Measurements from ENCODE around the gene ARHGAP10.

The ARHGAP10 gene

DNA sequence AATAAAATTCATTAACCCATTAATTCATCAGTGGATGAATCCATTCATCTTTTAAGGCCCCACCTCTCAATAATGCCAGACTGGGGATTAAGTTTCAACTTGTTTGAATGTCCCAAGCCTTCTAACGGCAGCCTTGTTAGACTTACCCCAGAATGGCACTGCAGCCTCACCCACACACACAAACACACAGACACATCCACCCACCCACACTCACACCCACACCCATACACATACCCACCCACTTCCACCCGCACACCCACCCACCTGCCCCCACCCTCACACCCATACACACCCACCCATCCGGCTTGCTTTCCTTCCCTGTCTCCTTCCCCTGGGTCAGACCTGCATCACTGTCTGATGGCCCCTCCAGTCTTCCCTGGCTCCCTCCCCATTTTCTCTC, 102.6 kb downstream of the ARHGAP10 start:
- Histone ChIP-seq H4K20me1 (ENCODE audit: insufficient read depth, low read length) (no peaks in the 10 kb centered on the region), H3K4me2 (ENCODE audit: insufficient read depth, low read length) (no peak overlapping the region), H3K9ac (ENCODE audit: low read depth, low read length) (no peak overlapping the region), H3K27ac (ENCODE audit: low read length) (no peak overlapping the region), H3K27me3 (ENCODE audit: insufficient read depth, low read length, poor library complexity) (no peaks in the 10 kb centered on the region), H3K79me2 (ENCODE audit: insufficient read depth, low read length) (no peaks in the 10 kb centered on the region), H2AFZ (ENCODE audit: low read depth, low read length) (no peak overlapping the region), H3K36me3 (ENCODE audit: insufficient read depth, low read length) (no peaks in the 10 kb centered on the region), H3K9me3 (ENCODE audit: insufficient read depth, low read length, severe bottlenecking) (no peaks in the 10 kb centered on the region), H3K4me3 (ENCODE audit: low read depth in 1 of 2, low read length in 2 of 2) (no peak overlapping the region), H3K4me1 (ENCODE audit: insufficient read depth, low read length) (no peaks in the 10 kb centered on the region)
- DNase-seq: no peak
- no peak for TF ChIP-seq EZH2 (IDR thresholded peaks at IDR 0.05; ENCODE audit: borderline replicate concordance, low read depth, low read length, severe bottlenecking)
- TF ChIP-seq, protein P1, sequence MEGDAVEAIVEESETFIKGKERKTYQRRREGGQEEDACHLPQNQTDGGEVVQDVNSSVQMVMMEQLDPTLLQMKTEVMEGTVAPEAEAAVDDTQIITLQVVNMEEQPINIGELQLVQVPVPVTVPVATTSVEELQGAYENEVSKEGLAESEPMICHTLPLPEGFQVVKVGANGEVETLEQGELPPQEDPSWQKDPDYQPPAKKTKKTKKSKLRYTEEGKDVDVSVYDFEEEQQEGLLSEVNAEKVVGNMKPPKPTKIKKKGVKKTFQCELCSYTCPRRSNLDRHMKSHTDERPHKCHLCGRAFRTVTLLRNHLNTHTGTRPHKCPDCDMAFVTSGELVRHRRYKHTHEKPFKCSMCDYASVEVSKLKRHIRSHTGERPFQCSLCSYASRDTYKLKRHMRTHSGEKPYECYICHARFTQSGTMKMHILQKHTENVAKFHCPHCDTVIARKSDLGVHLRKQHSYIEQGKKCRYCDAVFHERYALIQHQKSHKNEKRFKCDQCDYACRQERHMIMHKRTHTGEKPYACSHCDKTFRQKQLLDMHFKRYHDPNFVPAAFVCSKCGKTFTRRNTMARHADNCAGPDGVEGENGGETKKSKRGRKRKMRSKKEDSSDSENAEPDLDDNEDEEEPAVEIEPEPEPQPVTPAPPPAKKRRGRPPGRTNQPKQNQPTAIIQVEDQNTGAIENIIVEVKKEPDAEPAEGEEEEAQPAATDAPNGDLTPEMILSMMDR (IDR thresholded peaks at IDR 0.05; ENCODE audit: borderline replicate concordance, extremely low read depth, low read length, poor library complexity, severe bottlenecking): no peak
- no peak for ATAC-seq (ENCODE audit: insufficient read depth, low read depth)

DNA sequence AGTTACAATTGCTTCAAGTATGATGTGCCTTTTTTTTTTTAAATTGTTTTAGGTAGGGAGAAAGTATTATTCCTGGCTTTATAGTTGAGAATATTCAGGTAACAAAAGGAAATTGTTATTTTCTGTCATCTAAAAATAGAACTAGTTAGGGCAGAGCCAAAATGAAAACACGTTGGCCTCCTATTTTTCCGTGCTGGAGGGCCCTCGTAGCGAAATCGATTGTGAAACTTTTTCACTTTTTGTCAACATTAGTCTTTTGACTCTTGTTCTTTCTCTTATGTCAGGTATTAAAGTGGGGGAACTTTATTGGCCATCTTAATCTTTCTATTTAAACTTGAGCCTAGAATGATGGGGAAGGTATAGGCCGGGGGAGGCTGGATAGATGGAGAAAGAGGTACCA, 104.9 kb downstream of the ARHGAP10 start:
- Histone ChIP-seq H4K20me1 (ENCODE audit: insufficient read depth, low read length) (no peaks in the 10 kb centered on the region), H3K9me3 (ENCODE audit: insufficient read depth, low read length, severe bottlenecking) (no peaks in the 10 kb centered on the region), H2AFZ (ENCODE audit: low read depth, low read length) (no peak overlapping the region), H3K27me3 (ENCODE audit: insufficient read depth, low read length, poor library complexity) (no peaks in the 10 kb centered on the region), H3K4me3 (ENCODE audit: low read depth in 1 of 2, low read length in 2 of 2) (no peak overlapping the region), H3K27ac (ENCODE audit: low read length) (no peak overlapping the region), H3K9ac (ENCODE audit: low read depth, low read length) (no peak overlapping the region), H3K36me3 (ENCODE audit: insufficient read depth, low read length) (no peaks in the 10 kb centered on the region), H3K79me2 (ENCODE audit: insufficient read depth, low read length) (no peaks in the 10 kb centered on the region), H3K4me2 (ENCODE audit: insufficient read depth, low read length) (no peak overlapping the region), H3K4me1 (ENCODE audit: insufficient read depth, low read length) (no peaks in the 10 kb centered on the region)
- ATAC-seq (ENCODE audit: insufficient read depth, low read depth) (no peak), DNase-seq (no peak)
- TF ChIP-seq, protein P1 (IDR thresholded peaks at IDR 0.05; ENCODE audit: borderline replicate concordance, extremely low read depth, low read length, poor library complexity, severe bottlenecking): no peak
- no peak for TF ChIP-seq EZH2 (IDR thresholded peaks at IDR 0.05; ENCODE audit: borderline replicate concordance, low read depth, low read length, severe bottlenecking)

DNA sequence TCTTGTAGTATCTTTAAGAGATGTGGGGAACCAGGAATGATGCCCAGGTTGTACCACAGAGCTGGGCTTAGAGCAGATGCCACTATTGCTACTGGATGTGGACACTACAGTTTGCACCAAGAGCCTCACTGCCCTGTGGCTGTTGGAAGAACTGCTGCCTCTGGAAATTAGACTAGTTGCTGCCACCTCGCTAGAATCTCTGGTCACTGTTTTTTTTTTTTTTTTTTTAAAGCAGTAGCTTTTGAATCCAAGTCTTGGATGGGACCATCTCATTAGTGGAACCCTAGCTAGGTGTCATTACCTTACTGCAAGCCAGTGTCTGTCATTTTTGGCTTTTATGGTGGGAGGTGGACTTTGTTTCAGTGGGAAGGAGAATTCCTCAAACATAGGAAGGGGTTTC, 105.5 kb downstream of the ARHGAP10 start:
- no peaks in the 10 kb centered on the region for H3K4me1 ChIP-seq (ENCODE audit: insufficient read depth, low read length)
- no peaks in the 10 kb centered on the region for H3K36me3 ChIP-seq (ENCODE audit: insufficient read depth, low read length)
- H3K4me3 ChIP-seq (ENCODE audit: low read depth in 1 of 2, low read length in 2 of 2): no peak overlapping the region
- no peaks in the 10 kb centered on the region for H3K27me3 ChIP-seq (ENCODE audit: insufficient read depth, low read length, poor library complexity)
- no peaks in the 10 kb centered on the region for H3K9me3 ChIP-seq (ENCODE audit: insufficient read depth, low read length, severe bottlenecking)
- H3K4me2 ChIP-seq (ENCODE audit: insufficient read depth, low read length): no peak overlapping the region
- H3K9ac ChIP-seq (ENCODE audit: low read depth, low read length): no peak overlapping the region
- DNase-seq: no peak
- ATAC-seq (ENCODE audit: insufficient read depth, low read depth): no peak
- no peak overlapping the region for H3K27ac ChIP-seq (ENCODE audit: low read length)
- no peak for TF ChIP-seq EZH2 (IDR thresholded peaks at IDR 0.05; ENCODE audit: borderline replicate concordance, low read depth, low read length, severe bottlenecking)
- TF ChIP-seq, protein P1 (IDR thresholded peaks at IDR 0.05; ENCODE audit: borderline replicate concordance, extremely low read depth, low read length, poor library complexity, severe bottlenecking): no peak
- no peaks in the 10 kb centered on the region for H3K79me2 ChIP-seq (ENCODE audit: insufficient read depth, low read length)
- no peaks in the 10 kb centered on the region for H4K20me1 ChIP-seq (ENCODE audit: insufficient read depth, low read length)
- H2AFZ ChIP-seq (ENCODE audit: low read depth, low read length): no peak overlapping the region

DNA sequence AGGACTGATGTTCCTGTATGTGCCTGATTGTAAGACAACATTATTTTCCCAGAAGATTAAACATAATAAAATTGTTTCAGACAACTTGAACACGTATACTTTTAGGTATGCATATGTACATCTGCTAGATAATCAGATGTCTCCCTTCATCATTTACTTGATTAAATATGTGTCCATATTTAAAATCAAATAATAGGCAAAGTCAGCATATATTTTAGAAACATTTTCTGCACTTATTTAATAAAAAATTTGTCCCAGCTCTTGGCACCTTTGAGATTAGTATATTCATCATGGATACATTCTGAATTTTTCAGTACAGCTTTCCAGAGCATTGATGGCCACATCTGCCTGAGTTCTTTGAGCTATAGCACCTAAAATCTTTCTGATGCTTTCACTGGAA, 106.0 kb downstream of the ARHGAP10 start:
- Histone ChIP-seq H3K4me2 (ENCODE audit: insufficient read depth, low read length) (no peak overlapping the region), H3K79me2 (ENCODE audit: insufficient read depth, low read length) (no peaks in the 10 kb centered on the region), H3K36me3 (ENCODE audit: insufficient read depth, low read length) (no peaks in the 10 kb centered on the region)

More for the DNA sequence above, 106.0 kb downstream of the ARHGAP10 start:
- Histone ChIP-seq H3K27me3 (ENCODE audit: insufficient read depth, low read length, poor library complexity) (no peaks in the 10 kb centered on the region), H3K9me3 (ENCODE audit: insufficient read depth, low read length, severe bottlenecking) (no peaks in the 10 kb centered on the region), H3K27ac (ENCODE audit: low read length) (no peak overlapping the region), H4K20me1 (ENCODE audit: insufficient read depth, low read length) (no peaks in the 10 kb centered on the region), H3K4me1 (ENCODE audit: insufficient read depth, low read length) (no peaks in the 10 kb centered on the region), H3K9ac (ENCODE audit: low read depth, low read length) (no peak overlapping the region), H3K4me3 (ENCODE audit: low read depth in 1 of 2, low read length in 2 of 2) (no peak overlapping the region), H2AFZ (ENCODE audit: low read depth, low read length) (no peak overlapping the region)
- no peak for ATAC-seq (ENCODE audit: insufficient read depth, low read depth)
- no peak for DNase-seq
- no peak for TF ChIP-seq EZH2 (IDR thresholded peaks at IDR 0.05; ENCODE audit: borderline replicate concordance, low read depth, low read length, severe bottlenecking)
- TF ChIP-seq, protein P1 (IDR thresholded peaks at IDR 0.05; ENCODE audit: borderline replicate concordance, extremely low read depth, low read length, poor library complexity, severe bottlenecking): no peak

All from DND-41 (cell line).